GM23338 (cell line): ENCODE measurements around the gene PTP4A1. TPM values are rescaled to one million over a fixed set of nuclear protein-coding genes. Genes with fewer than 3 reads are reported as not detected.

Experiments used
- ATAC-seq: fragments of 200-7000 bp; cut with Tn5 transposase; 3 replicates; pipeline ENCODE4 v1.9.1; 2020
- DNase-seq: peaks from one replicate; pipeline ENCODE4 v3.0.0-alpha.2; 2015; ENCODE audit warnings: low spot score
- H2AFZ ChIP-seq: fragments of 200-600 bp; sonication (generic); 2 replicates; pipeline ENCODE4 v1.8.0; 2016; ENCODE audit warnings: antibody characterized with exemption, mild to moderate bottlenecking, moderate library complexity
- H3F3A ChIP-seq: fragments of 200-600 bp; sonication (generic); replicated peaks from 2 replicates; pipeline ENCODE4 v1.8.0; 2017; ENCODE audit warnings: antibody characterized with exemption, mixed run types, low read depth
- H3K27ac ChIP-seq: fragments of 200-600 bp; sonication (generic); 2 replicates; pipeline ENCODE4 v1.6.1; 2016; ENCODE audit warnings: low read depth
- H3K27me3 ChIP-seq: fragments of 200-600 bp; sonication (generic); 2 replicates; pipeline ENCODE4 v1.8.0; 2016; ENCODE audit warnings: mild to moderate bottlenecking, mixed run types, moderate library complexity; ENCODE audit not compliant: insufficient read depth
- H3K36me3 ChIP-seq: fragments of 200-600 bp; sonication (generic); 2 replicates; pipeline ENCODE4 v1.8.0; 2016; ENCODE audit warnings: mild to moderate bottlenecking; ENCODE audit not compliant: insufficient read depth
- H3K4me1 ChIP-seq: fragments of 200-600 bp; sonication (generic); 2 replicates; pipeline ENCODE4 v1.8.0; 2016; ENCODE audit warnings: mild to moderate bottlenecking, moderate library complexity; ENCODE audit not compliant: insufficient read depth
- H3K4me2 ChIP-seq: fragments of 200-600 bp; sonication (generic); 2 replicates; pipeline ENCODE4 v1.7.1; 2017; ENCODE audit warnings: mixed run types
- H3K4me3 ChIP-seq: fragments of 200-600 bp; sonication (generic); 2 replicates; pipeline ENCODE4 v1.6.1; 2016; ENCODE audit warnings: mixed run types
- H3K79me2 ChIP-seq: fragments of 200-600 bp; sonication (generic); replicated peaks from 2 replicates; pipeline ENCODE4 v1.8.0; 2017; ENCODE audit warnings: mild to moderate bottlenecking; ENCODE audit not compliant: insufficient read depth
- H3K9me2 ChIP-seq: fragments of 200-600 bp; sonication (generic); 2 replicates; pipeline ENCODE4 v1.8.0; 2017; ENCODE audit not compliant: insufficient read depth
- H4K20me1 ChIP-seq: fragments of 200-600 bp; sonication (generic); replicated peaks from 2 replicates; pipeline ENCODE4 v1.8.0; 2017; ENCODE audit warnings: mild to moderate bottlenecking; ENCODE audit not compliant: insufficient read depth
- H3K27ac Mint-ChIP-seq: 2 replicates; pipeline ENCODE4 v1.8.0; 2020; ENCODE audit warnings: inconsistent platforms, mild to moderate bottlenecking, moderate library complexity, mixed read lengths
- H3K27me3 Mint-ChIP-seq: 3 replicates; pipeline ENCODE4 v1.8.0; 2022; ENCODE audit warnings: low read depth, mild to moderate bottlenecking, moderate library complexity, mixed read lengths, inconsistent platforms; ENCODE audit not compliant: insufficient read depth, poor library complexity
- H3K36me3 Mint-ChIP-seq: 3 replicates; pipeline ENCODE4 v1.8.0; 2021; ENCODE audit warnings: low read depth, mild to moderate bottlenecking, inconsistent platforms, moderate library complexity, mixed read lengths
- H3K4me1 Mint-ChIP-seq: 3 replicates; pipeline ENCODE4 v1.8.0; 2020; ENCODE audit warnings: mild to moderate bottlenecking, inconsistent platforms, mixed read lengths
- H3K4me3 Mint-ChIP-seq: 3 replicates; pipeline ENCODE4 v1.8.0; 2021; ENCODE audit warnings: moderate library complexity, mild to moderate bottlenecking, inconsistent platforms, mixed read lengths
- H3K9me3 Mint-ChIP-seq: 3 replicates; pipeline ENCODE4 v1.8.0; 2020; ENCODE audit warnings: moderate library complexity, mild to moderate bottlenecking, inconsistent platforms, mixed read lengths
- EZH2 ChIP-seq: fragments of 200-600 bp; sonication (generic); IDR thresholded peaks from one replicate; pipeline ENCODE4 v1.8.0; 2017; ENCODE audit warnings: antibody characterized with exemption, mild to moderate bottlenecking, low read depth; ENCODE audit not compliant: unreplicated experiment
- JUNB ChIP-seq: IDR thresholded peaks from one replicate; pipeline ENCODE4 v1.6.1; 2016; ENCODE audit warnings: antibody characterized with exemption; ENCODE audit not compliant: unreplicated experiment
- NANOG ChIP-seq: IDR thresholded peaks from 2 replicates; pipeline ENCODE4 v1.6.1; 2016; ENCODE audit warnings: antibody characterized with exemption, borderline replicate concordance
- ZNF462 ChIP-seq: fragments of 250-450 bp; sonication (Bioruptor Pico); IDR thresholded peaks from 2 replicates; pipeline ENCODE4 v1.5.0; 2020; ENCODE audit warnings: mild to moderate bottlenecking, moderate library complexity
- polyA plus RNA-seq: library from polyadenylated mRNA; unstranded; fragments of >200 nt; fragmentation: Nextera tagmentation; extraction: Ambion mirVana; gene quantifications from 2 replicates; pipeline ENCODE4 v1.2.1, GENCODE V29; 2016
- total RNA-seq: library from RNA; depleted of rRNA; stranded (reverse); fragments of >200 nt; shearing (Covaris generic); gene quantifications from 2 replicates; pipeline ENCODE4 v1.2.3, GENCODE V29; 2014
- TF ChIP-seq, protein P1 (sequence below): IDR thresholded peaks from one replicate; pipeline ENCODE4 v1.6.1; 2018; ENCODE audit warnings: antibody characterized with exemption; ENCODE audit not compliant: unreplicated experiment
- TF ChIP-seq, protein P2 (sequence below), 2 experiments: fragments of 200-600 bp in 1 of 2; sonication (generic) in 1 of 2; conservative IDR thresholded peaks; 2 replicates each; pipeline versions ENCODE4 v1.5.1 to v1.6.1; 2016 to 2017; ENCODE audit warnings: antibody characterized with exemption in 2 of 2, low read depth in 2 of 2, mild to moderate bottlenecking in 2 of 2, moderate library complexity in 1 of 2

The PTP4A1 gene
- total and polyA plus RNA-seq, 2 experiments from 2014 or later, result 99.0 to 102 TPM

DNA sequence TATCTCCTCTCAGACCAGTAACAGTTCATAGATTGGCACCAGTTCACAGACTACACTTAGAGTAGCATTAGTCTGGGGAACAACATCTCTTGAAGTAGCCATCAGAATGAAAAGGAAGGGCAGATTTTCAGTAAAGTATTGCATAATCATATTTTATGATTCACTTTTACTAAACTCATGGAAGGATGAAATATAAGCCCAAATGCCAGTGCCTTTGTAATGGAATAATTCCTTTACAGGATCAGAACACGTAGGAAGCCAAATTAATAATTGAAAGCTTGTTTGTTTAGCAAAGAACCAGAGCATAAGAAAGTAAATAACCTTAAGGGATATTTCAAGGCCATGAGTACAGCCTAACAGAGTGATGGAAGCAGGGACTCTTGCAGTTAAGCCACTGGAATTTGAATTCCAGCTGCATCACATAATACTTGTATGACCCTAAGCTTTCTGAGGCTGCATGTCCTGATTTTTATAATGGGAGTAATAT is 11.4 kb upstream of the PTP4A1 start:
- TF ChIP-seq EZH2 (no peak), ZNF462 (no peak), JUNB (no peak), NANOG (no peak)
- TF ChIP-seq, protein P1, sequence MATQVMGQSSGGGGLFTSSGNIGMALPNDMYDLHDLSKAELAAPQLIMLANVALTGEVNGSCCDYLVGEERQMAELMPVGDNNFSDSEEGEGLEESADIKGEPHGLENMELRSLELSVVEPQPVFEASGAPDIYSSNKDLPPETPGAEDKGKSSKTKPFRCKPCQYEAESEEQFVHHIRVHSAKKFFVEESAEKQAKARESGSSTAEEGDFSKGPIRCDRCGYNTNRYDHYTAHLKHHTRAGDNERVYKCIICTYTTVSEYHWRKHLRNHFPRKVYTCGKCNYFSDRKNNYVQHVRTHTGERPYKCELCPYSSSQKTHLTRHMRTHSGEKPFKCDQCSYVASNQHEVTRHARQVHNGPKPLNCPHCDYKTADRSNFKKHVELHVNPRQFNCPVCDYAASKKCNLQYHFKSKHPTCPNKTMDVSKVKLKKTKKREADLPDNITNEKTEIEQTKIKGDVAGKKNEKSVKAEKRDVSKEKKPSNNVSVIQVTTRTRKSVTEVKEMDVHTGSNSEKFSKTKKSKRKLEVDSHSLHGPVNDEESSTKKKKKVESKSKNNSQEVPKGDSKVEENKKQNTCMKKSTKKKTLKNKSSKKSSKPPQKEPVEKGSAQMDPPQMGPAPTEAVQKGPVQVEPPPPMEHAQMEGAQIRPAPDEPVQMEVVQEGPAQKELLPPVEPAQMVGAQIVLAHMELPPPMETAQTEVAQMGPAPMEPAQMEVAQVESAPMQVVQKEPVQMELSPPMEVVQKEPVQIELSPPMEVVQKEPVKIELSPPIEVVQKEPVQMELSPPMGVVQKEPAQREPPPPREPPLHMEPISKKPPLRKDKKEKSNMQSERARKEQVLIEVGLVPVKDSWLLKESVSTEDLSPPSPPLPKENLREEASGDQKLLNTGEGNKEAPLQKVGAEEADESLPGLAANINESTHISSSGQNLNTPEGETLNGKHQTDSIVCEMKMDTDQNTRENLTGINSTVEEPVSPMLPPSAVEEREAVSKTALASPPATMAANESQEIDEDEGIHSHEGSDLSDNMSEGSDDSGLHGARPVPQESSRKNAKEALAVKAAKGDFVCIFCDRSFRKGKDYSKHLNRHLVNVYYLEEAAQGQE, result no peak
- TF ChIP-seq, protein P2, sequence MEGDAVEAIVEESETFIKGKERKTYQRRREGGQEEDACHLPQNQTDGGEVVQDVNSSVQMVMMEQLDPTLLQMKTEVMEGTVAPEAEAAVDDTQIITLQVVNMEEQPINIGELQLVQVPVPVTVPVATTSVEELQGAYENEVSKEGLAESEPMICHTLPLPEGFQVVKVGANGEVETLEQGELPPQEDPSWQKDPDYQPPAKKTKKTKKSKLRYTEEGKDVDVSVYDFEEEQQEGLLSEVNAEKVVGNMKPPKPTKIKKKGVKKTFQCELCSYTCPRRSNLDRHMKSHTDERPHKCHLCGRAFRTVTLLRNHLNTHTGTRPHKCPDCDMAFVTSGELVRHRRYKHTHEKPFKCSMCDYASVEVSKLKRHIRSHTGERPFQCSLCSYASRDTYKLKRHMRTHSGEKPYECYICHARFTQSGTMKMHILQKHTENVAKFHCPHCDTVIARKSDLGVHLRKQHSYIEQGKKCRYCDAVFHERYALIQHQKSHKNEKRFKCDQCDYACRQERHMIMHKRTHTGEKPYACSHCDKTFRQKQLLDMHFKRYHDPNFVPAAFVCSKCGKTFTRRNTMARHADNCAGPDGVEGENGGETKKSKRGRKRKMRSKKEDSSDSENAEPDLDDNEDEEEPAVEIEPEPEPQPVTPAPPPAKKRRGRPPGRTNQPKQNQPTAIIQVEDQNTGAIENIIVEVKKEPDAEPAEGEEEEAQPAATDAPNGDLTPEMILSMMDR (conservative IDR thresholded peaks at IDR 0.05; ENCODE audit: low read depth in 2 of 2), result no peak
- ATAC-seq (no peak), DNase-seq (no peak)
- Mint-ChIP-seq H3K36me3 (no peaks in the 10 kb centered on the region), H3K9me3 (peaks cover 3% of the 10 kb centered on the region; the same call in 2 of the 3 replicates), H3K27ac (no peak overlapping the region), H3K4me3 (no peak overlapping the region), H3K27me3 (peaks cover 6% of the 10 kb centered on the region), H3K4me1 (peaks cover under 1% of the 10 kb centered on the region; the same call in 2 of the 3 replicates)
- no peaks in the 10 kb centered on the region for H3F3A ChIP-seq
- H3K4me1 ChIP-seq, result peaks cover 1% of the 10 kb centered on the region; the same call in 1 of the 2 replicates
- no peak overlapping the region for H3K27ac ChIP-seq
- H3K27me3 ChIP-seq, result no peaks in the 10 kb centered on the region
- H4K20me1 ChIP-seq, result no peaks in the 10 kb centered on the region
- H3K79me2 ChIP-seq, result no peaks in the 10 kb centered on the region
- H3K36me3 ChIP-seq, result no peaks in the 10 kb centered on the region
- H3K4me3 ChIP-seq, result no peak overlapping the region
- no peak overlapping the region for H3K4me2 ChIP-seq
- no peak overlapping the region for H2AFZ ChIP-seq
- H3K9me2 ChIP-seq, result no peaks in the 10 kb centered on the region
